ENCODE measurements around the gene FBXO17.

Gene FBXO17

GRCh38 chr19:38930776-38931520, 44.6 kb downstream of the FBXO17 start, which contains the start of gene MRPS12:
Gene MRPS12 (plus strand): TSS chr19:38930944. CDS start chr19:38931295, 351 bp downstream.
- no peaks in the 10 kb centered on the region for H3K27me3 ChIP-seq (ENCODE audit: control insufficient read depth in 2 of 2, insufficient read depth in 2 of 2, low read length in 2 of 2)
- peaks cover 6 to 13% of the 10 kb centered on the region in 2 donors for H3K36me3 ChIP-seq (ENCODE audit: control insufficient read depth in 2 of 2, insufficient read depth in 2 of 2, low read length in 2 of 2)
- peak within 1 kb of the TSS; percentile 87 to 92 for H3K27ac ChIP-seq (ENCODE audit: low read depth in 2 of 2, low read length in 2 of 2)
- H3K4me3 ChIP-seq (ENCODE audit: low read length in 2 of 2): peak within 1 kb of the TSS; percentile 96 to 99
- peak within 1 kb of the TSS; percentile 95 to 98 for H3K9ac ChIP-seq (ENCODE audit: low read depth in 1 of 2, low read length in 2 of 2)
- H3K9me3 ChIP-seq (ENCODE audit: control insufficient read depth in 2 of 2, low read length in 2 of 2): no peaks in the 10 kb centered on the region
- H3K4me1 ChIP-seq (ENCODE audit: control insufficient read depth in 2 of 2, insufficient read depth in 2 of 2, low read length in 2 of 2): peaks cover 8 to 13% of the 10 kb centered on the region in 2 donors

GRCh38 chr19:38929929-38930775, 45.4 kb downstream of the FBXO17 start, which contains the start of gene SARS2:
Gene SARS2 (minus strand): TSS chr19:38930763. CDS start chr19:38930736, 27 bp downstream.
- Histone ChIP-seq H3K4me1 (ENCODE audit: control insufficient read depth in 2 of 2, insufficient read depth in 2 of 2, low read length in 2 of 2) (peaks cover 8 to 13% of the 10 kb centered on the region in 2 donors), H3K27me3 (ENCODE audit: control insufficient read depth in 2 of 2, insufficient read depth in 2 of 2, low read length in 2 of 2) (no peaks in the 10 kb centered on the region), H3K4me3 (ENCODE audit: low read length in 2 of 2) (peak within 1 kb of the TSS; percentile 96 to 99), H3K9me3 (ENCODE audit: control insufficient read depth in 2 of 2, low read length in 2 of 2) (no peaks in the 10 kb centered on the region), H3K27ac (ENCODE audit: low read depth in 2 of 2, low read length in 2 of 2) (peak within 1 kb of the TSS; percentile 87 to 92), H3K36me3 (ENCODE audit: control insufficient read depth in 2 of 2, insufficient read depth in 2 of 2, low read length in 2 of 2) (peaks cover 11 to 19% of the 10 kb centered on the region in 2 donors), H3K9ac (ENCODE audit: low read depth in 1 of 2, low read length in 2 of 2) (peak within 1 kb of the TSS; percentile 95 to 98)

- Histone ChIP-seq H3K27me3 (ENCODE audit: control insufficient read depth in 2 of 2, insufficient read depth in 2 of 2, low read length in 2 of 2) (no peaks in the 10 kb centered on the region), H3K9me3 (ENCODE audit: control insufficient read depth in 2 of 2, low read length in 2 of 2) (no peaks in the 10 kb centered on the region), H3K4me1 (ENCODE audit: control insufficient read depth in 2 of 2, insufficient read depth in 2 of 2, low read length in 2 of 2) (peaks cover 8 to 13% of the 10 kb centered on the region in 2 donors), H3K27ac (ENCODE audit: low read depth in 2 of 2, low read length in 2 of 2) (no peak overlapping the region), H3K4me3 (ENCODE audit: low read length in 2 of 2) (no peak overlapping the region), H3K9ac (ENCODE audit: low read depth in 1 of 2, low read length in 2 of 2) (peak overlapping the region in 1 of 2 donors; percentile 24), H3K36me3 (ENCODE audit: control insufficient read depth in 2 of 2, insufficient read depth in 2 of 2, low read length in 2 of 2) (peaks cover 11 to 25% of the 10 kb centered on the region in 2 donors)
Measured at GRCh38 chr19:38928391-38929001, 47.0 kb downstream of the FBXO17 start.

GRCh38 chr19:38924388-38924787, 51.2 kb downstream of the FBXO17 start:
- Histone ChIP-seq H3K36me3 (ENCODE audit: control insufficient read depth in 2 of 2, insufficient read depth in 2 of 2, low read length in 2 of 2) (peaks cover 5 to 21% of the 10 kb centered on the region in 2 donors), H3K4me3 (ENCODE audit: low read length in 2 of 2) (no peak overlapping the region), H3K27me3 (ENCODE audit: control insufficient read depth in 2 of 2, insufficient read depth in 2 of 2, low read length in 2 of 2) (no peaks in the 10 kb centered on the region), H3K4me1 (ENCODE audit: control insufficient read depth in 2 of 2, insufficient read depth in 2 of 2, low read length in 2 of 2) (no peaks in the 10 kb centered on the region), H3K9me3 (ENCODE audit: control insufficient read depth in 2 of 2, low read length in 2 of 2) (no peaks in the 10 kb centered on the region), H3K27ac (ENCODE audit: low read depth in 2 of 2, low read length in 2 of 2) (no peak overlapping the region), H3K9ac (ENCODE audit: low read depth in 1 of 2, low read length in 2 of 2) (no peak overlapping the region)

- Histone ChIP-seq H3K9me3 (ENCODE audit: control insufficient read depth in 2 of 2, low read length in 2 of 2) (no peaks in the 10 kb centered on the region), H3K4me1 (ENCODE audit: control insufficient read depth in 2 of 2, insufficient read depth in 2 of 2, low read length in 2 of 2) (no peaks in the 10 kb centered on the region), H3K4me3 (ENCODE audit: low read length in 2 of 2) (no peak overlapping the region), H3K27ac (ENCODE audit: low read depth in 2 of 2, low read length in 2 of 2) (no peak overlapping the region), H3K36me3 (ENCODE audit: control insufficient read depth in 2 of 2, insufficient read depth in 2 of 2, low read length in 2 of 2) (peaks cover 5 to 21% of the 10 kb centered on the region in 2 donors), H3K9ac (ENCODE audit: low read depth in 1 of 2, low read length in 2 of 2) (no peak overlapping the region), H3K27me3 (ENCODE audit: control insufficient read depth in 2 of 2, insufficient read depth in 2 of 2, low read length in 2 of 2) (no peaks in the 10 kb centered on the region)
Measured at GRCh38 chr19:38922482-38922881, 53.1 kb downstream of the FBXO17 start.

GRCh38 chr19:38921420-38922274, 53.9 kb downstream of the FBXO17 start:
- Histone ChIP-seq H3K9me3 (ENCODE audit: control insufficient read depth in 2 of 2, low read length in 2 of 2) (no peaks in the 10 kb centered on the region), H3K27me3 (ENCODE audit: control insufficient read depth in 2 of 2, insufficient read depth in 2 of 2, low read length in 2 of 2) (no peaks in the 10 kb centered on the region), H3K27ac (ENCODE audit: low read depth in 2 of 2, low read length in 2 of 2) (no peak overlapping the region), H3K4me1 (ENCODE audit: control insufficient read depth in 2 of 2, insufficient read depth in 2 of 2, low read length in 2 of 2) (no peaks in the 10 kb centered on the region), H3K9ac (ENCODE audit: low read depth in 1 of 2, low read length in 2 of 2) (no peak overlapping the region), H3K36me3 (ENCODE audit: control insufficient read depth in 2 of 2, insufficient read depth in 2 of 2, low read length in 2 of 2) (peaks cover 5 to 21% of the 10 kb centered on the region in 2 donors), H3K4me3 (ENCODE audit: low read length in 2 of 2) (no peak overlapping the region)

- Histone ChIP-seq H3K4me3 (ENCODE audit: low read length in 2 of 2) (no peak overlapping the region), H3K4me1 (ENCODE audit: control insufficient read depth in 2 of 2, insufficient read depth in 2 of 2, low read length in 2 of 2) (no peaks in the 10 kb centered on the region), H3K36me3 (ENCODE audit: control insufficient read depth in 2 of 2, insufficient read depth in 2 of 2, low read length in 2 of 2) (peaks cover 5 to 21% of the 10 kb centered on the region in 2 donors), H3K27me3 (ENCODE audit: control insufficient read depth in 2 of 2, insufficient read depth in 2 of 2, low read length in 2 of 2) (no peaks in the 10 kb centered on the region), H3K9me3 (ENCODE audit: control insufficient read depth in 2 of 2, low read length in 2 of 2) (no peaks in the 10 kb centered on the region), H3K9ac (ENCODE audit: low read depth in 1 of 2, low read length in 2 of 2) (no peak overlapping the region), H3K27ac (ENCODE audit: low read depth in 2 of 2, low read length in 2 of 2) (no peak overlapping the region)
Measured at GRCh38 chr19:38920602-38921419, 54.7 kb downstream of the FBXO17 start.

GRCh38 chr19:38919837-38920601, 55.5 kb downstream of the FBXO17 start:
- H3K27ac ChIP-seq (ENCODE audit: low read depth in 2 of 2, low read length in 2 of 2): no peak overlapping the region
- H3K27me3 ChIP-seq (ENCODE audit: control insufficient read depth in 2 of 2, insufficient read depth in 2 of 2, low read length in 2 of 2): no peaks in the 10 kb centered on the region
- peaks cover 0 to 15% of the 10 kb centered on the region in 2 donors for H3K36me3 ChIP-seq (ENCODE audit: control insufficient read depth in 2 of 2, insufficient read depth in 2 of 2, low read length in 2 of 2)
- no peak overlapping the region for H3K4me3 ChIP-seq (ENCODE audit: low read length in 2 of 2)
- no peaks in the 10 kb centered on the region for H3K9me3 ChIP-seq (ENCODE audit: control insufficient read depth in 2 of 2, low read length in 2 of 2)
- no peak overlapping the region for H3K9ac ChIP-seq (ENCODE audit: low read depth in 1 of 2, low read length in 2 of 2)
- H3K4me1 ChIP-seq (ENCODE audit: control insufficient read depth in 2 of 2, insufficient read depth in 2 of 2, low read length in 2 of 2): no peaks in the 10 kb centered on the region

Data from mucosa of rectum (tissue), 2 donors.